HepG2 (cell line): ENCODE results near the gene NUDT22. TPM values are rescaled to one million over a fixed set of nuclear protein-coding genes. Genes with fewer than 3 reads are reported as not detected.

Source experiments
- ATAC-seq: fragments of 200-7000 bp; cut with Tn5 transposase; 3 replicates; pipeline ENCODE4 v1.9.1; 2020; ENCODE audit warnings: mild to moderate bottlenecking, moderate library complexity
- BruUV-seq: library from RNA; stranded (reverse); fragments of 400-500 nt; replicated peaks from 2 replicates; lab custom pipeline; 2021; lab: Mats Ljungman, UMichigan
- CTCF ChIA-PET: fragments of 300-600 bp; formaldehyde crosslinking; extraction: SDS; loops from one replicate; lab custom pipeline; 2021; ENCODE audit warnings: low total read pairs, inconsistent platforms, low intra/inter-chr PET ratio; lab: Yijun Ruan, JAX
- POLR2A ChIA-PET: fragments of 350-600 bp; sonication (Branson Sonifier 250); formaldehyde crosslinking; loops from one replicate; lab custom pipeline; 2020; ENCODE audit warnings: antibody characterized with exemption, inconsistent platforms; lab: Yijun Ruan, JAX
- DNase-seq: peaks from one replicate; pipeline ENCODE4 v3.0.0-alpha.2; 2015; ENCODE audit warnings: low spot score
- FAIRE-seq: peaks from 3 replicates; lab custom pipeline; 2011; peaks lifted over from hg19 to GRCh38; lab: Jason Lieb, UNC
- H2AFZ ChIP-seq: one replicate; pipeline ENCODE4 v1.6.1; 2011; ENCODE audit warnings: low read length, inconsistent platforms
- H3K27ac ChIP-seq: fragments of 300-600 bp; 3 replicates; pipeline ENCODE4 v1.8.0; 2011; ENCODE audit warnings: mixed run types, mild to moderate bottlenecking, mixed read lengths, low read length, inconsistent platforms; ENCODE audit not compliant: insufficient read depth; ENCODE audit errors: extremely low read length
- H3K27me3 ChIP-seq, 2 experiments: fragments of 200-600 bp in 1 of 2; 2 replicates in 1 of 2; 3 replicates in 1 of 2; pipeline versions ENCODE4 v1.6.0 to v1.8.0; 2011; ENCODE audit warnings: low read length in 2 of 2, mild to moderate bottlenecking in 2 of 2, moderate library complexity in 2 of 2, inconsistent platforms in 1 of 2; ENCODE audit not compliant: insufficient read depth in 2 of 2, control insufficient read depth in 1 of 2
- H3K36me3 ChIP-seq, 2 experiments: fragments of 200-600 bp in 1 of 2; replicated peaks in 1 of 2; 2 replicates in 1 of 2; 3 replicates in 1 of 2; pipeline versions ENCODE4 v1.5.1 to v1.8.0; 2011; ENCODE audit warnings: low read length in 2 of 2, inconsistent platforms in 1 of 2; ENCODE audit not compliant: insufficient read depth in 2 of 2, control insufficient read depth in 1 of 2
- H3K4me1 ChIP-seq: 2 replicates; pipeline ENCODE4 v1.5.1; 2012; ENCODE audit warnings: low read length, inconsistent platforms; ENCODE audit not compliant: insufficient read depth
- H3K4me2 ChIP-seq: 2 replicates; pipeline ENCODE4 v1.6.0; 2011; ENCODE audit warnings: low read depth, low read length, inconsistent platforms
- H3K4me3 ChIP-seq, 3 experiments: fragments of 200-600 bp in 1 of 3; sonication (generic), shearing (Covaris generic) in 1 of 3; replicated peaks in 1 of 3; 2 replicates each; pipeline ENCODE4 v1.5.1; 2011 to 2016; ENCODE audit warnings: low read length in 3 of 3, inconsistent platforms in 2 of 3, low read depth in 2 of 3, mild to moderate bottlenecking in 2 of 3, control low read depth in 1 of 3, mixed read lengths in 1 of 3; ENCODE audit not compliant: insufficient read depth in 1 of 3
- H3K79me2 ChIP-seq: one replicate; pipeline ENCODE4 v1.6.1; 2011; ENCODE audit warnings: low read length, inconsistent platforms; ENCODE audit not compliant: insufficient read depth
- H3K9ac ChIP-seq: 2 replicates; pipeline ENCODE4 v1.6.0; 2011; ENCODE audit warnings: mild to moderate bottlenecking, low read depth, low read length, inconsistent platforms; ENCODE audit not compliant: insufficient read depth
- H3K9me3 ChIP-seq: 2 replicates; pipeline ENCODE4 v1.5.1; 2012; ENCODE audit warnings: mild to moderate bottlenecking, low read length
- H4K20me1 ChIP-seq: 2 replicates; pipeline ENCODE4 v1.6.0; 2011; ENCODE audit warnings: inconsistent platforms, mild to moderate bottlenecking, low read length, moderate library complexity; ENCODE audit not compliant: insufficient read depth
- FOXJ3 ChIP-seq: sonication (generic); formaldehyde crosslinking; IDR thresholded peaks from 2 replicates; pipeline ENCODE4 v1.4.0; 2020; ENCODE audit warnings: missing genetic modification reagents, mild to moderate bottlenecking, borderline replicate concordance
- IKZF1 ChIP-seq: fragments of 450-650 bp; IDR thresholded peaks from 2 replicates; pipeline ENCODE4 v1.7.1; 2016
- MTA1 ChIP-seq: sonication (generic); formaldehyde crosslinking; IDR thresholded peaks from 2 replicates; pipeline ENCODE4 v1.4.0; 2020; ENCODE audit warnings: missing genetic modification reagents, mild to moderate bottlenecking, borderline replicate concordance
- PHF21A ChIP-seq: sonication (generic); formaldehyde crosslinking; IDR thresholded peaks from 2 replicates; pipeline ENCODE4 v1.5.0; 2020; ENCODE audit warnings: mild to moderate bottlenecking, missing genetic modification reagents
- RFXAP ChIP-seq: sonication (generic); formaldehyde crosslinking; IDR thresholded peaks from 2 replicates; pipeline ENCODE4 v1.4.0; 2020; ENCODE audit warnings: missing genetic modification reagents, borderline replicate concordance
- RXRB ChIP-seq: IDR thresholded peaks from 2 replicates; pipeline ENCODE4 v1.6.1; 2016; ENCODE audit warnings: borderline replicate concordance, missing genetic modification reagents, missing compliant biosample characterization
- TCF12 ChIP-seq, 2 experiments: fragments of 450-650 bp in 1 of 2; sonication (generic) in 1 of 2; formaldehyde crosslinking in 1 of 2; IDR thresholded peaks; 2 replicates each; pipeline versions ENCODE4 v1.6.1 to v1.8.0; 2017 to 2022; ENCODE audit warnings: antibody characterized with exemption in 1 of 2, mild to moderate bottlenecking in 1 of 2, missing genetic modification reagents in 1 of 2, moderate library complexity in 1 of 2
- TEAD2 ChIP-seq: sonication (generic); formaldehyde crosslinking; IDR thresholded peaks from 2 replicates; pipeline ENCODE4 v1.9.0; 2021; ENCODE audit warnings: missing genetic modification reagents
- ZC3H4 ChIP-seq: sonication (generic); formaldehyde crosslinking; IDR thresholded peaks from 2 replicates; pipeline ENCODE4 v1.4.0; 2020; ENCODE audit warnings: missing genetic modification reagents, borderline replicate concordance
- ZKSCAN5 ChIP-seq: sonication (generic); formaldehyde crosslinking; IDR thresholded peaks from 2 replicates; pipeline ENCODE4 v1.5.1; 2020; ENCODE audit warnings: mild to moderate bottlenecking, missing genetic modification reagents
- WGBS: methylation state at CpG from one replicate; pipeline ENCODE4 v1.1.6; 2017; ENCODE audit warnings: low lambda C conversion rate; 5-methylcytosine and 5-hydroxymethylcytosine counted together
- in situ Hi-C: cut with HindIII; loops from 2 replicates; pipeline ENCODE4 v1.10.0; 2017; ENCODE audit warnings: low pct_unique_long_range_greater_than_20kb; ENCODE audit not compliant: extremely low pct_ligation_motif_present
- intact Hi-C: fragments of 100-400 bp; cut with micrococcal nuclease; formaldehyde crosslinking; loops from one replicate; pipeline ENCODE4 v1.10.0; 2022; ENCODE audit not compliant: unreplicated experiment
- polyA plus RNA-seq, 8 experiments: library from polyadenylated mRNA; depleted of rRNA in 3 of 8; stranded (reverse) in 7 of 8; unstranded in 1 of 8; fragments of >200 nt; fragmentation: Illumina TruSeq in 4 of 8; extraction: Trizol in 4 of 8; gene quantifications; 2 replicates each; pipeline versions ENCODE4 v1.2.1 to v1.2.3, GENCODE V29; 2011 to 2016; ENCODE audit warnings: low read depth in 4 of 8, missing spikeins in 1 of 8, mixed read lengths in 1 of 8; ENCODE audit not compliant: insufficient read depth in 1 of 8
- total RNA-seq, 5 experiments: library from RNA; depleted of rRNA; stranded (reverse); fragments of >200 nt; fragmentation: Illumina TruSeq; extraction: Trizol; gene quantifications; 2 replicates each; pipeline ENCODE4 v1.2.3, GENCODE V29; 2016; ENCODE audit warnings: low read depth in 1 of 5
- TF ChIP-seq, protein P1 (sequence below): fragments of 450-650 bp; IDR thresholded peaks from 2 replicates; pipeline ENCODE4 v1.6.1; 2016
- TF ChIP-seq, protein P2 (sequence below): sonication (generic); formaldehyde crosslinking; IDR thresholded peaks from 2 replicates; pipeline ENCODE4; 2020; ENCODE audit warnings: missing genetic modification reagents, mild to moderate bottlenecking, borderline replicate concordance
- TF ChIP-seq, protein P3 (sequence below): sonication (generic); formaldehyde crosslinking; IDR thresholded peaks from 2 replicates; pipeline ENCODE4 v1.5.1; 2020; ENCODE audit warnings: mild to moderate bottlenecking, moderate library complexity, missing genetic modification reagents

NUDT22 gene
- total and polyA plus RNA-seq, 2 of the 13 experiments (the other 11 are each of a cell fraction or from before 2014, with no cell fraction given): 33.5 to 39.8 TPM

DNA sequence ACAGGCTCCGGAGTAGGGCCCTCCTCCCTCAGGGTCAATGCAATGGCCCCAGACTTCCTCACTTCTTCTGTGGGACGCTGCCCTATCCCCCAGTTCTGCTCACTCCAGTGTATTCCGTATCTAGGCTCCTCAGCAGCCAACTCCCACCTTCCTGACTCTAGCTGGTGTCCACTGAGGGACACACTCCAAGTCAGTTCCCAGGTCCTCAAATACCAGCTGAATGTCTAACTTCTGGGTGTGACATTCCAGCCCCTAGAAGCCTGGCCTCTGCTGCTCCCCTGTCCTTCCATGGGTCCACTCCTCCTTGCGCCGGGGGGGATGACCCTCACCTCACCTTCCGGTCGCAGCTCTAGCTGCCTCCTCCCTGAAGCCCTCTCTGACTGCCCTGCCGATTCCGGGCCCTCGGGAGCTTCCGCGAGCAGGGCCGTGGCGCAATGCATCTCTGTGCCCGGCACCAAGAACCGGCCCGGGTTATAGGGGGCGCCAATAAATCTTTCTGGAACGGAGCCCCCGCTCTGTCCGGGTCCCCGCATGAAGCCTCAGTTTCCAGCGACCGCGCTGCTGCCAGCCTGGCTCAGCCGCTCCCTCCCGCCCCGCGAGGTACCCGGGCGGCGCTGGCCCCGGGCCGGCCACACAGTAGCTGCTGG, 42.9 kb downstream of the NUDT22 start:
- ChIA-PET CTCF (no interaction called here), POLR2A (interaction anchor here (0.7 to 5.9 kb wide), 17 partner anchors 9 to 103 kb away, joined by 3 to 113 read pairs (median 5); partner anchors contain the start of genes ESRRA, FERMT3, FKBP2 and MACROD1)
- Histone ChIP-seq H3K4me2 (peak overlapping the region; percentile 95), H3K4me1 (peaks cover 38% of the 10 kb centered on the region), H3K4me3 (peak overlapping the region; percentile 71 to 89 (median 86)), H3K79me2 (peaks cover 14% of the 10 kb centered on the region), H4K20me1 (no peaks in the 10 kb centered on the region), H3K9me3 (no peaks in the 10 kb centered on the region), H3K36me3 (no peaks in the 10 kb centered on the region; a peak in 2 of 5 replicates), H2AFZ (no peak overlapping the region), H3K27me3 (no peaks in the 10 kb centered on the region), H3K9ac (peak overlapping the region; percentile 75), H3K27ac (peak overlapping the region; percentile 78)
- no TSS peak for BruUV-seq
- in situ Hi-C loops (no loop called here), intact Hi-C loops (loop anchor here (2.0 kb wide), 1 partner anchor 18 kb away; the partner anchor contains the start of gene PLCB3)
- ATAC-seq (peak; percentile 17), FAIRE-seq (peak; percentile 53), DNase-seq (peak; percentile 33)
- 3% methylated on average over 16 of the region's 34 CpGs for WGBS
- TF ChIP-seq RFXAP (CRISPR knock-in tag): no peak
- TF ChIP-seq FOXJ3 (CRISPR knock-in tag): no peak
- TF ChIP-seq, protein P1, sequence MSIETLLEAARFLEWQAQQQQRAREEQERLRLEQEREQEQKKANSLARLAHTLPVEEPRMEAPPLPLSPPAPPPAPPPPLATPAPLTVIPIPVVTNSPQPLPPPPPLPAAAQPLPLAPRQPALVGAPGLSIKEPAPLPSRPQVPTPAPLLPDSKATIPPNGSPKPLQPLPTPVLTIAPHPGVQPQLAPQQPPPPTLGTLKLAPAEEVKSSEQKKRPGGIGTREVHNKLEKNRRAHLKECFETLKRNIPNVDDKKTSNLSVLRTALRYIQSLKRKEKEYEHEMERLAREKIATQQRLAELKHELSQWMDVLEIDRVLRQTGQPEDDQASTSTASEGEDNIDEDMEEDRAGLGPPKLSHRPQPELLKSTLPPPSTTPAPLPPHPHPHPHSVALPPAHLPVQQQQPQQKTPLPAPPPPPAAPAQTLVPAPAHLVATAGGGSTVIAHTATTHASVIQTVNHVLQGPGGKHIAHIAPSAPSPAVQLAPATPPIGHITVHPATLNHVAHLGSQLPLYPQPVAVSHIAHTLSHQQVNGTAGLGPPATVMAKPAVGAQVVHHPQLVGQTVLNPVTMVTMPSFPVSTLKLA: no peak
- TF ChIP-seq, protein P2, sequence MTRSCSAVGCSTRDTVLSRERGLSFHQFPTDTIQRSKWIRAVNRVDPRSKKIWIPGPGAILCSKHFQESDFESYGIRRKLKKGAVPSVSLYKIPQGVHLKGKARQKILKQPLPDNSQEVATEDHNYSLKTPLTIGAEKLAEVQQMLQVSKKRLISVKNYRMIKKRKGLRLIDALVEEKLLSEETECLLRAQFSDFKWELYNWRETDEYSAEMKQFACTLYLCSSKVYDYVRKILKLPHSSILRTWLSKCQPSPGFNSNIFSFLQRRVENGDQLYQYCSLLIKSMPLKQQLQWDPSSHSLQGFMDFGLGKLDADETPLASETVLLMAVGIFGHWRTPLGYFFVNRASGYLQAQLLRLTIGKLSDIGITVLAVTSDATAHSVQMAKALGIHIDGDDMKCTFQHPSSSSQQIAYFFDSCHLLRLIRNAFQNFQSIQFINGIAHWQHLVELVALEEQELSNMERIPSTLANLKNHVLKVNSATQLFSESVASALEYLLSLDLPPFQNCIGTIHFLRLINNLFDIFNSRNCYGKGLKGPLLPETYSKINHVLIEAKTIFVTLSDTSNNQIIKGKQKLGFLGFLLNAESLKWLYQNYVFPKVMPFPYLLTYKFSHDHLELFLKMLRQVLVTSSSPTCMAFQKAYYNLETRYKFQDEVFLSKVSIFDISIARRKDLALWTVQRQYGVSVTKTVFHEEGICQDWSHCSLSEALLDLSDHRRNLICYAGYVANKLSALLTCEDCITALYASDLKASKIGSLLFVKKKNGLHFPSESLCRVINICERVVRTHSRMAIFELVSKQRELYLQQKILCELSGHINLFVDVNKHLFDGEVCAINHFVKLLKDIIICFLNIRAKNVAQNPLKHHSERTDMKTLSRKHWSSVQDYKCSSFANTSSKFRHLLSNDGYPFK: no peak
- peak; percentile 28; the same call in 1 of the 2 replicates for TF ChIP-seq MTA1
- no peak for TF ChIP-seq TCF12 (IDR thresholded peaks at IDR 0.05)
- no peak; the same call in 1 of the 2 replicates for TF ChIP-seq TCF12 (CRISPR knock-in tag; IDR thresholded peaks at IDR 0.05)
- no peak for TF ChIP-seq ZKSCAN5 (CRISPR knock-in tag)
- TF ChIP-seq, protein P3, sequence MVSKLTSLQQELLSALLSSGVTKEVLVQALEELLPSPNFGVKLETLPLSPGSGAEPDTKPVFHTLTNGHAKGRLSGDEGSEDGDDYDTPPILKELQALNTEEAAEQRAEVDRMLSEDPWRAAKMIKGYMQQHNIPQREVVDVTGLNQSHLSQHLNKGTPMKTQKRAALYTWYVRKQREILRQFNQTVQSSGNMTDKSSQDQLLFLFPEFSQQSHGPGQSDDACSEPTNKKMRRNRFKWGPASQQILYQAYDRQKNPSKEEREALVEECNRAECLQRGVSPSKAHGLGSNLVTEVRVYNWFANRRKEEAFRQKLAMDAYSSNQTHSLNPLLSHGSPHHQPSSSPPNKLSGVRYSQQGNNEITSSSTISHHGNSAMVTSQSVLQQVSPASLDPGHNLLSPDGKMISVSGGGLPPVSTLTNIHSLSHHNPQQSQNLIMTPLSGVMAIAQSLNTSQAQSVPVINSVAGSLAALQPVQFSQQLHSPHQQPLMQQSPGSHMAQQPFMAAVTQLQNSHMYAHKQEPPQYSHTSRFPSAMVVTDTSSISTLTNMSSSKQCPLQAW (CRISPR knock-in tag): peak; percentile 30; the same call in 1 of the 2 replicates
- TF ChIP-seq TEAD2: no peak
- no peak; the same call in 1 of the 2 replicates for TF ChIP-seq ZC3H4 (CRISPR knock-in tag)
- no peak for TF ChIP-seq RXRB
- no peak for TF ChIP-seq IKZF1
- no peak for TF ChIP-seq PHF21A
